CD4-positive, alpha-beta T cell (primary cell): Measurements from ENCODE around the gene GPR142. TPM values are rescaled to one million over a fixed set of nuclear protein-coding genes. Genes with fewer than 3 reads are reported as not detected.

Experiments
- ATAC-seq: fragments of 200-7000 bp; cut with Tn5 transposase; one replicate; pipeline ENCODE4 v1.10.0; 2022; ENCODE audit warnings: mild to moderate bottlenecking; ENCODE audit not compliant: poor library complexity
- CTCF ChIA-PET: fragments of 350-600 bp; sonication (Branson Sonifier 250); formaldehyde crosslinking; loops from one replicate; lab custom pipeline; 2021; ENCODE audit warnings: antibody characterized with exemption, inconsistent platforms; lab: Charles Lee
- POLR2A ChIA-PET: fragments of 350-600 bp; sonication (Branson Sonifier 250); formaldehyde crosslinking; loops from one replicate; lab custom pipeline; 2021; ENCODE audit warnings: antibody characterized with exemption, inconsistent platforms; lab: Charles Lee
- DNase-seq, 14 experiments: peaks; one replicate each; pipeline ENCODE4 v3.0.0-alpha.2; 2013 to 2020; ENCODE audit warnings: mixed read lengths in 2 of 14
- H3K27ac ChIP-seq, 2 donors: one replicate each; pipeline versions ENCODE4 v1.5.1 to v1.7.0; 2013; ENCODE audit warnings: low read length in 2 of 2, low read depth in 1 of 2, mild to moderate bottlenecking in 1 of 2
- H3K27me3 ChIP-seq, 2 experiments: 1 replicate in 1 of 2; 2 replicates in 1 of 2; pipeline versions ENCODE4 v1.6.1 to v1.7.0; 2013; ENCODE audit warnings: low read length in 2 of 2, control low read depth in 1 of 2, mild to moderate bottlenecking in 1 of 2, moderate library complexity in 1 of 2; ENCODE audit not compliant: insufficient read depth in 2 of 2, control insufficient read depth in 1 of 2
- H3K36me3 ChIP-seq: one replicate; pipeline ENCODE4 v1.6.1; 2013; ENCODE audit warnings: low read length, control low read depth; ENCODE audit not compliant: insufficient read depth
- H3K4me1 ChIP-seq: one replicate; pipeline ENCODE4 v1.6.1; 2013; ENCODE audit warnings: low read length, control low read depth; ENCODE audit not compliant: insufficient read depth
- H3K4me3 ChIP-seq: one replicate; pipeline ENCODE4 v1.5.1; 2013; ENCODE audit warnings: mild to moderate bottlenecking, low read length, moderate library complexity
- H3K9me3 ChIP-seq, 2 experiments: 1 replicate in 1 of 2; 2 replicates in 1 of 2; pipeline versions ENCODE4 v1.6.1 to v1.7.0; 2013; ENCODE audit warnings: low read length in 2 of 2, mild to moderate bottlenecking in 2 of 2, control low read depth in 1 of 2, moderate library complexity in 1 of 2; ENCODE audit not compliant: control insufficient read depth in 1 of 2, insufficient read depth in 1 of 2
- H3K27ac Mint-ChIP-seq: one replicate; pipeline ENCODE4 v1.8.0; 2020; ENCODE audit warnings: mixed read lengths
- H3K27me3 Mint-ChIP-seq: one replicate; pipeline ENCODE4 v1.8.0; 2021; ENCODE audit warnings: mixed read lengths
- H3K36me3 Mint-ChIP-seq: one replicate; pipeline ENCODE4 v1.8.0; 2021; ENCODE audit warnings: low read depth, mixed read lengths
- H3K4me1 Mint-ChIP-seq: one replicate; pipeline ENCODE4 v1.8.0; 2021; ENCODE audit warnings: low read depth, mixed read lengths
- H3K4me3 Mint-ChIP-seq: one replicate; pipeline ENCODE4 v1.8.0; 2020; ENCODE audit warnings: mild to moderate bottlenecking, mixed read lengths
- H3K9me3 Mint-ChIP-seq: one replicate; pipeline ENCODE4 v1.8.0; 2020; ENCODE audit warnings: mixed read lengths
- intact Hi-C, 2 experiments: fragments of 100-400 bp; cut with DNase I in 1 of 2; cut with micrococcal nuclease in 1 of 2; formaldehyde crosslinking; loops; one replicate each; pipeline versions ENCODE4 v1.15.1 to v1.9.0; 2023 to 2025; cut with DNase I, micrococcal nuclease
- total RNA-seq, 174 experiments: library from RNA in 2 of 174; stranded (reverse) in 2 of 174; gene quantifications; one replicate each; pipeline ENCODE4 v1.2.3 and lab custom pipeline; 2021 to 2026
- TF ChIP-seq, protein P1 (sequence below): fragments of 200-600 bp; IDR thresholded peaks from one replicate; pipeline ENCODE4 v1.8.0; 2022; ENCODE audit warnings: antibody characterized with exemption, mild to moderate bottlenecking

GPR142 gene
- total RNA-seq, 2 experiments from 2014 or later = not detected

- DNase-seq = no peak
- intact Hi-C loops = no loop called here
- no peaks in the 10 kb centered on the region for H3K36me3 Mint-ChIP-seq
- ChIA-PET CTCF (no interaction called here), POLR2A (no interaction called here)
- no peaks in the 10 kb centered on the region for H3K27me3 Mint-ChIP-seq
- no peak overlapping the region for H3K4me3 Mint-ChIP-seq
- H3K27ac Mint-ChIP-seq = no peak overlapping the region
- Histone ChIP-seq H3K36me3 (no peaks in the 10 kb centered on the region), H3K9me3 (no peaks in the 10 kb centered on the region), H3K4me1 (no peaks in the 10 kb centered on the region), H3K4me3 (no peak overlapping the region), H3K27me3 (no peaks in the 10 kb centered on the region), H3K27ac (no peak overlapping the region)
- TF ChIP-seq, protein P1, sequence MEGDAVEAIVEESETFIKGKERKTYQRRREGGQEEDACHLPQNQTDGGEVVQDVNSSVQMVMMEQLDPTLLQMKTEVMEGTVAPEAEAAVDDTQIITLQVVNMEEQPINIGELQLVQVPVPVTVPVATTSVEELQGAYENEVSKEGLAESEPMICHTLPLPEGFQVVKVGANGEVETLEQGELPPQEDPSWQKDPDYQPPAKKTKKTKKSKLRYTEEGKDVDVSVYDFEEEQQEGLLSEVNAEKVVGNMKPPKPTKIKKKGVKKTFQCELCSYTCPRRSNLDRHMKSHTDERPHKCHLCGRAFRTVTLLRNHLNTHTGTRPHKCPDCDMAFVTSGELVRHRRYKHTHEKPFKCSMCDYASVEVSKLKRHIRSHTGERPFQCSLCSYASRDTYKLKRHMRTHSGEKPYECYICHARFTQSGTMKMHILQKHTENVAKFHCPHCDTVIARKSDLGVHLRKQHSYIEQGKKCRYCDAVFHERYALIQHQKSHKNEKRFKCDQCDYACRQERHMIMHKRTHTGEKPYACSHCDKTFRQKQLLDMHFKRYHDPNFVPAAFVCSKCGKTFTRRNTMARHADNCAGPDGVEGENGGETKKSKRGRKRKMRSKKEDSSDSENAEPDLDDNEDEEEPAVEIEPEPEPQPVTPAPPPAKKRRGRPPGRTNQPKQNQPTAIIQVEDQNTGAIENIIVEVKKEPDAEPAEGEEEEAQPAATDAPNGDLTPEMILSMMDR = no peak
- H3K9me3 Mint-ChIP-seq = no peaks in the 10 kb centered on the region
- no peak for ATAC-seq
- no peaks in the 10 kb centered on the region for H3K4me1 Mint-ChIP-seq
Measured at GRCh38 chr17:74387365-74388218, 20.3 kb downstream of the GPR142 start.

DNA sequence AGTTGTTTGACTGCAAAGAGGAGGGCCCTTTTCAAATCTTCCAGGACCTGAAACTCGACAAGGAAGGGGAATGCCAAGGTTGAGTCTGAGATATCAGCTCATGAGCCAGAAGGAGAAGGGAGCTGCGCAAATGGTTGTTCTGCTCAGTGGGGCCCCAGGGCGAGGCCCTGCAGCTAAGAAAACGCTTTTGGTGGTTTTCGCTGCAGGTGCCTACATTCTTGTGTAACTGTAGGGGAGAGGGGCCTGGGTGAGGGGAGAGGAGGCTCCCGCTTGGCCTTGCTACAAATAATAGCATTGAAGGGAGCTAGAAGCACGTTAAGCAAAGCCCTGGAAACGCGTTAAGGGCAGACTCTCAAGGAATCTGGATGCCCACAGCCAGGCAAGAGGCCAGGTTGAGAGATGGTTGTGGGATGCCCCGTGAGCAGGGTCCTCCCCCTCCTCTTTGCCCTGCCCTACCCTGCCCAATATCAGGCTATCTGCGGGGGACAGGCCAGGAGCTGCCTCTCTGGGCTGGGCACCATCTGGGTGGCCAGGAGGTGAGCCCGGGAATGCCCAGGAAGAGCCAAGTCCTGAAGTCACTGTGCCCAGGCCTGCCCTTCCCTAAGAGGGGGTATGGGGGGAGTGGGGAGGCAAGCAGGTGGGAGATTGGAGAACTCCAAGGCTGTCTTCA is 21.9 kb downstream of the GPR142 start:
- CTCF ChIA-PET = no interaction called here
- no peak for DNase-seq
- no peaks in the 10 kb centered on the region for H3K36me3 ChIP-seq
- Mint-ChIP-seq H3K36me3 (no peaks in the 10 kb centered on the region), H3K27ac (no peak overlapping the region), H3K4me1 (no peaks in the 10 kb centered on the region), H3K27me3 (no peaks in the 10 kb centered on the region), H3K4me3 (no peak overlapping the region), H3K9me3 (no peaks in the 10 kb centered on the region)
- H3K27me3 ChIP-seq = no peaks in the 10 kb centered on the region
- H3K4me1 ChIP-seq = no peaks in the 10 kb centered on the region
- no peaks in the 10 kb centered on the region for H3K9me3 ChIP-seq
- no peak for ATAC-seq
- intact Hi-C loops = no loop called here
- POLR2A ChIA-PET = no interaction called here
- H3K4me3 ChIP-seq = no peak overlapping the region
- TF ChIP-seq, protein P1 = no peak
- no peak overlapping the region for H3K27ac ChIP-seq

- ATAC-seq = no peak
- no peak overlapping the region for H3K4me3 ChIP-seq
- H3K27me3 Mint-ChIP-seq = no peaks in the 10 kb centered on the region
- no peaks in the 10 kb centered on the region for H3K36me3 Mint-ChIP-seq
- H3K4me1 Mint-ChIP-seq = no peaks in the 10 kb centered on the region
- no peaks in the 10 kb centered on the region for H3K36me3 ChIP-seq
- no peak overlapping the region for H3K27ac Mint-ChIP-seq
- H3K9me3 ChIP-seq = no peaks in the 10 kb centered on the region
- H3K4me1 ChIP-seq = no peaks in the 10 kb centered on the region
- intact Hi-C loops = no loop called here
- ChIA-PET CTCF (no interaction called here), POLR2A (no interaction called here)
- H3K27ac ChIP-seq = no peak overlapping the region
- no peaks in the 10 kb centered on the region for H3K27me3 ChIP-seq
- no peaks in the 10 kb centered on the region for H3K9me3 Mint-ChIP-seq
- TF ChIP-seq, protein P1 = peak; percentile 11
- H3K4me3 Mint-ChIP-seq = no peak overlapping the region
- DNase-seq = no peak
Measured at GRCh38 chr17:74389937-74390679, 22.8 kb downstream of the GPR142 start.
